Measurements from ENCODE around the gene CAMK4. TPM values are rescaled to one million over a fixed set of nuclear protein-coding genes. Genes with fewer than 3 reads are reported as not detected.

Gene CAMK4
- total and polyA plus RNA-seq, 8 donors = 1.0 to 18.3 (median 14.8) TPM

DNA sequence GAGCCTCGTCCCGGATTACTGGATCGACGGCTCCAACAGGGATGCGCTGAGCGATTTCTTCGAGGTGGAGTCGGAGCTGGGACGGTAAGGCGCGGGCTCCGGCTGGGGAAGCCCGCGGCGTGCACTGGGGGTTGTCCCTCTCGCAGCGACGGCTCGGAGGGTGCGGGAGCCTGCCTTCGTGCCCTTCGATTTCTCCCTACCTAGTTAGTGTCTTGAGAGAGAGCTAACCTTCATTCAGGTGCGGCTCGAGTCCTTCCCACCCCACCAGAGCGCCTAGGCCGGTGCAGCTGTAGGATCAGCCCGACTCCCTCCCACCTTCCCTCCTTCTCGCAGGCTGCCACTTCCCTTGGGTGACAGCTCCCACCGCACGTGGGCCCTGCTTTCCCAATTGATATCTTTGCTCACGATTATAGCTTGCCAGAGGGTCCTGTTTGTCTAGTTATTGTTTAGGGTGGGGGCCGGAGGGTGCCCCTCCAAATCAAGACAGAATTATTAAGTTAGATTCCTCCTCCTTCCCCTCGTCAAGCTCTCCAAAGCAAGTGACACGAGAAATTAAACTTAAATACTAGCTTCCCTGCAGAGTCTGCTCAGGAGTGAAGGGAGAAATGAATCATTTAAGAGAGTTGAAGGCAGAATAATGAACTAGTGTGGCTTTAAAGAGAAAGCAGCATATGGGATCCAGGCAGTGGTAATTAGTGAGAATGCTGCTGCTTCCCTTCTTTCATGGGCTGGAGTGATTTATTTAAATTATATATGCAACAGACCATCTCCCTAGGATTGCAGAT is 569 bp downstream of the CAMK4 start:
- DNase-seq (no peak), ATAC-seq (peak; percentile 5)
- Histone ChIP-seq H3K4me3 (peak overlapping the region; percentile 39 to 43), H3K4me1 (peaks cover 0 to 8% of the 10 kb centered on the region in 2 donors), H3K27me3 (peaks cover 15 to 61% of the 10 kb centered on the region in 2 donors), H3K27ac (no peak overlapping the region), H3K9me3 (no peaks in the 10 kb centered on the region), H3K36me3 (no peaks in the 10 kb centered on the region)
- TF ChIP-seq, protein P1, sequence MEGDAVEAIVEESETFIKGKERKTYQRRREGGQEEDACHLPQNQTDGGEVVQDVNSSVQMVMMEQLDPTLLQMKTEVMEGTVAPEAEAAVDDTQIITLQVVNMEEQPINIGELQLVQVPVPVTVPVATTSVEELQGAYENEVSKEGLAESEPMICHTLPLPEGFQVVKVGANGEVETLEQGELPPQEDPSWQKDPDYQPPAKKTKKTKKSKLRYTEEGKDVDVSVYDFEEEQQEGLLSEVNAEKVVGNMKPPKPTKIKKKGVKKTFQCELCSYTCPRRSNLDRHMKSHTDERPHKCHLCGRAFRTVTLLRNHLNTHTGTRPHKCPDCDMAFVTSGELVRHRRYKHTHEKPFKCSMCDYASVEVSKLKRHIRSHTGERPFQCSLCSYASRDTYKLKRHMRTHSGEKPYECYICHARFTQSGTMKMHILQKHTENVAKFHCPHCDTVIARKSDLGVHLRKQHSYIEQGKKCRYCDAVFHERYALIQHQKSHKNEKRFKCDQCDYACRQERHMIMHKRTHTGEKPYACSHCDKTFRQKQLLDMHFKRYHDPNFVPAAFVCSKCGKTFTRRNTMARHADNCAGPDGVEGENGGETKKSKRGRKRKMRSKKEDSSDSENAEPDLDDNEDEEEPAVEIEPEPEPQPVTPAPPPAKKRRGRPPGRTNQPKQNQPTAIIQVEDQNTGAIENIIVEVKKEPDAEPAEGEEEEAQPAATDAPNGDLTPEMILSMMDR (IDR thresholded peaks at IDR 0.05) = no peak
- intact Hi-C loops (cut with DNase I) = no loop called here

DNA sequence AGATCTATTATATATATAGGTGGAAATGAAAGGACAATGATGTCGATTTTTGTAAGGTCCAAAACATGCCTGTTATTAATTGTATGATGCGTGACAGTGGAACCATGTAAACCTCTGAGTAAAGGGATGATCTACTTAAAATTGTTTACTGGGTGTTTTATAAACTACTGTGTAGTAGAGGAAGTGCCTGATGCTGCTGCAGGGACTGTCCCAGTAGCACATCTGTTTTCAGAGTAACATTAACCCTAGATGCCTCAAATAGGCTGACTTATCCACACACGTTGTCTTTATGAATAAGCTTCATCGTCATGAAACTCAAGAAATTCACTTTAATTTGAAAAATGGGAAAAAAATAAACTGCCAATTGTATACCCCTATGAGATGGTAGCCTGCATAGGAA is 1.7 kb downstream of the CAMK4 start:
- H3K9me3 ChIP-seq = no peaks in the 10 kb centered on the region
- H3K36me3 ChIP-seq = no peaks in the 10 kb centered on the region
- intact Hi-C loops (cut with DNase I) = no loop called here
- no peak for DNase-seq
- peaks cover 0 to 8% of the 10 kb centered on the region in 2 donors for H3K4me1 ChIP-seq
- ATAC-seq = no peak
- H3K27ac ChIP-seq = no peak overlapping the region
- H3K27me3 ChIP-seq = peaks cover 15 to 58% of the 10 kb centered on the region in 2 donors
- no peak overlapping the region for H3K4me3 ChIP-seq
- TF ChIP-seq, protein P1 (IDR thresholded peaks at IDR 0.05) = no peak

DNA sequence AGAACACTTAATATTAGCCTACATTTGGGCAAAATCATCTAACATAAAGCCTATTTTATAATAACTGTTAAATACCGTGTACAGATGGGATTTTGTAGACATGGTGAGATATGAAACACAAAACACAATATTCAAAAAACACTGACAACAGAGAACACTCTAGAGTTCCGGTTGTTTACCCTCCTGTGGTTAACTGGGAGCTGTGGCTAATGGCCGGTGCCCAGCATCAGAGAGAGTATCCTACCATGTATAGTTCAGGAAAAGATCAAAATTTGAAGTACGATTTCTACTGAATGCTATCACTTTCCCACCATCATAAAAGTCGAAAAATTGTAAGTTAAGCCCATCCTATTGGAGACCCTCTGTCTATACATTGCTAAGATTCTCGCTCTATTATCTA is 2.4 kb downstream of the CAMK4 start:
- intact Hi-C loops (cut with DNase I) = no loop called here
- peaks cover 15 to 57% of the 10 kb centered on the region in 2 donors for H3K27me3 ChIP-seq
- ATAC-seq (no peak), DNase-seq (no peak)
- peaks cover 0 to 8% of the 10 kb centered on the region in 2 donors for H3K4me1 ChIP-seq
- TF ChIP-seq, protein P1 (IDR thresholded peaks at IDR 0.05) = no peak
- no peak overlapping the region for H3K27ac ChIP-seq
- no peaks in the 10 kb centered on the region for H3K36me3 ChIP-seq
- H3K9me3 ChIP-seq = no peaks in the 10 kb centered on the region
- no peak overlapping the region for H3K4me3 ChIP-seq

DNA sequence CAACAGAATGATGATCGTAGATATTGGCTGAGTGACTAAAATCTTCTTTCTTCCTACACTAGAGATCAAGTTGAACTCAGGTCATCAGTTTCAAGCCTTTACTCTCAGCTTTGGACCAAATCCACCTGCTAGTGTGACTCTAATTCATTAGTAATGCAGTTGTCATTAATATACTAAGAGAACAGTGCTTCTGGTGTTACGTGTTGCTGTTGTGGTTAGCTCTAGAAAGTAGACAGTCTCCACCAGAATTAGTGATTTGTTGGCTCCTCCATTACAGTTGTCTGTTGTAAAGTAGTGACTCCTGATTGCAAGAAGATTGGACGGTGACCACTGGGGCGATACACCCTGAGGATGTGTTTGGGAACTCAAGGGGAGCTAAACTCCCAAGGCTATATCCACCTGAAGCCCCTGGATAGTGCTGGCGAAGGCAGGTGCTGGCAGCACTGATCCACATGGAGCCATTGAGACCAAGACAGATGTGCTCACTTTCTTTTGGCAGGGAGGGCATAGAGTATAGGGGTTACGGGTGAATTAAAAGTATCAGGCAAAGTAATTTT is 3.1 kb downstream of the CAMK4 start:
- Histone ChIP-seq H3K27me3 (peaks cover 15 to 53% of the 10 kb centered on the region in 2 donors), H3K27ac (no peak overlapping the region), H3K9me3 (no peaks in the 10 kb centered on the region), H3K36me3 (no peaks in the 10 kb centered on the region), H3K4me1 (peaks cover 0 to 8% of the 10 kb centered on the region in 2 donors), H3K4me3 (no peak overlapping the region)
- DNase-seq (no peak), ATAC-seq (no peak)
- TF ChIP-seq, protein P1 (IDR thresholded peaks at IDR 0.05) = no peak
- intact Hi-C loops (cut with DNase I) = no loop called here

DNA sequence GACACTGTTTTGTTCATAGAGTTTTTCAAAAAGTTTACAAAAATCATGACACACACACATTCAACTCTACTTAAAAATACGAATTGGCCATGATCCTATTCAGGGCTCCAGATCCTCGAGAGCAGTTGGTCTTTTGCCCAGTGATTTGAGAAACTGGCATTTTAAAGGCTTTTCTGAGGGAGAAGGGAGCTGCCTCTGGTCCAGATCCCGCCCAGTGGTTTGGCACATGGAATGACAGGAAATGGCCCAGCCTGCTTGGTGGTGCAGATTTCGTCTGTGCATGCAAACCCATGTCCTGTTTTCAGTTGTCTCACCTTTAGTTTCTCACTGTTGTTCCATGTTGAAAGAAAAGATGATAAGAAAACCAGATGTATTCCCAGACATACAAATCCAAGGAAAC is 3.6 kb downstream of the CAMK4 start:
- no peak overlapping the region for H3K27ac ChIP-seq
- TF ChIP-seq, protein P1 (IDR thresholded peaks at IDR 0.05) = no peak
- DNase-seq (peak in 1 of 4 donors; percentile 48), ATAC-seq (no peak)
- no peaks in the 10 kb centered on the region for H3K9me3 ChIP-seq
- no peaks in the 10 kb centered on the region for H3K36me3 ChIP-seq
- H3K4me3 ChIP-seq = no peak overlapping the region
- peaks cover 15 to 48% of the 10 kb centered on the region in 2 donors for H3K27me3 ChIP-seq
- peaks cover 0 to 8% of the 10 kb centered on the region in 2 donors for H3K4me1 ChIP-seq
- intact Hi-C loops (cut with DNase I) = no loop called here
